IMR-90 (cell line): ENCODE measurements around the gene P2RX7. TPM values are rescaled to one million over a fixed set of nuclear protein-coding genes. Genes with fewer than 3 reads are reported as not detected.

Experiments
- ATAC-seq: fragments of 200-7000 bp; cut with Tn5 transposase; 2 replicates; pipeline ENCODE4 v1.9.1; 2020; ENCODE audit warnings: low read depth, mild to moderate bottlenecking, moderate library complexity
- BruUV-seq: library from RNA; stranded (reverse); fragments of 400-500 nt; replicated peaks from 2 replicates; lab custom pipeline; 2021; lab: Mats Ljungman, UMichigan
- CTCF ChIA-PET: fragments of 300-600 bp; formaldehyde crosslinking; extraction: SDS; loops from one replicate; lab custom pipeline; 2021; ENCODE audit warnings: antibody characterized with exemption; lab: Yijun Ruan, JAX
- POLR2A ChIA-PET: fragments of 300-600 bp; sonication (Branson Sonifier 250); formaldehyde crosslinking; loops from one replicate; lab custom pipeline; 2022; ENCODE audit warnings: antibody characterized with exemption; ENCODE audit not compliant: unreplicated experiment; lab: Charles Lee
- DNase-seq: peaks from one replicate; pipeline ENCODE4 v3.0.0; 2013
- H2AFZ ChIP-seq: replicated peaks from 2 replicates; pipeline ENCODE3; 2013; ENCODE audit warnings: low read length, mild to moderate bottlenecking; ENCODE audit not compliant: poor library complexity
- H2AK5ac ChIP-seq: 2 replicates; pipeline ENCODE4 v1.6.1; 2013; ENCODE audit warnings: low read depth, low read length, inconsistent platforms
- H2AK9ac ChIP-seq: replicated peaks from 2 replicates; pipeline ENCODE3; 2013; ENCODE audit warnings: mild to moderate bottlenecking, low read depth, low read length, moderate library complexity; ENCODE audit not compliant: poor library complexity
- H2BK120ac ChIP-seq: 2 replicates; pipeline ENCODE4 v1.6.1; 2013; ENCODE audit warnings: low read depth, low read length, inconsistent platforms
- H2BK15ac ChIP-seq: 3 replicates; pipeline ENCODE4 v1.6.1; 2013; ENCODE audit warnings: low read depth, low read length, inconsistent platforms
- H2BK20ac ChIP-seq: 2 replicates; pipeline ENCODE4 v1.6.1; 2013; ENCODE audit warnings: low read depth, mild to moderate bottlenecking, inconsistent platforms, low read length, moderate library complexity
- H2BK5ac ChIP-seq: 2 replicates; pipeline ENCODE4 v1.6.1; 2013; ENCODE audit warnings: mild to moderate bottlenecking, low read depth, low read length, inconsistent platforms; ENCODE audit not compliant: poor library complexity, severe bottlenecking
- H3K14ac ChIP-seq: replicated peaks from 2 replicates; pipeline ENCODE4 v1.6.1; 2013; ENCODE audit warnings: low read depth, low read length, inconsistent platforms
- H3K18ac ChIP-seq: 2 replicates; pipeline ENCODE4 v1.6.1; 2013; ENCODE audit warnings: low read depth, low read length, control low read depth
- H3K23ac ChIP-seq: 2 replicates; pipeline ENCODE4 v1.6.1; 2013; ENCODE audit warnings: low read depth, low read length, inconsistent platforms
- H3K27ac ChIP-seq: 2 replicates; pipeline ENCODE4 v1.5.1; 2013; ENCODE audit warnings: mild to moderate bottlenecking, control low read depth, low read length; ENCODE audit not compliant: insufficient read depth
- H3K27me3 ChIP-seq: 2 replicates; pipeline ENCODE4 v1.6.1; 2013; ENCODE audit warnings: low read length; ENCODE audit not compliant: control insufficient read depth, insufficient read depth
- H3K36me3 ChIP-seq: 2 replicates; pipeline ENCODE4 v1.6.1; 2013; ENCODE audit warnings: low read length, mixed read lengths; ENCODE audit not compliant: control insufficient read depth, insufficient read depth
- H3K4ac ChIP-seq: 2 replicates; pipeline ENCODE4 v1.6.1; 2013; ENCODE audit warnings: low read depth, low read length, inconsistent platforms
- H3K4me1 ChIP-seq: 2 replicates; pipeline ENCODE4 v1.6.1; 2013; ENCODE audit warnings: low read length, mixed read lengths; ENCODE audit not compliant: control insufficient read depth, insufficient read depth
- H3K4me2 ChIP-seq: 2 replicates; pipeline ENCODE4 v1.6.1; 2013; ENCODE audit warnings: low read depth, mild to moderate bottlenecking, control low read depth, low read length, moderate library complexity
- H3K4me3 ChIP-seq: 2 replicates; pipeline ENCODE4 v1.5.1; 2013; ENCODE audit warnings: low read depth, mild to moderate bottlenecking, control low read depth, low read length, moderate library complexity; ENCODE audit not compliant: insufficient read depth
- H3K56ac ChIP-seq: 2 replicates; pipeline ENCODE4 v1.6.1; 2013; ENCODE audit warnings: low read length, inconsistent platforms; ENCODE audit not compliant: insufficient read depth; ENCODE audit errors: extremely low read depth
- H3K79me1 ChIP-seq, 2 experiments: 2 replicates each; pipeline ENCODE4 v1.6.1; 2013; ENCODE audit warnings: low read length in 2 of 2, inconsistent platforms in 1 of 2, low read depth in 1 of 2
- H3K9ac ChIP-seq: 2 replicates; pipeline ENCODE4 v1.6.1; 2013; ENCODE audit warnings: low read depth, low read length, control low read depth
- H3K9me1 ChIP-seq: 2 replicates; pipeline ENCODE4 v1.6.1; 2013; ENCODE audit warnings: low read length, inconsistent platforms; ENCODE audit not compliant: insufficient read depth
- H3K9me3 ChIP-seq: 2 replicates; pipeline ENCODE4 v1.6.1; 2013; ENCODE audit warnings: low read length; ENCODE audit not compliant: control insufficient read depth, insufficient read depth
- H4K20me1 ChIP-seq: 2 replicates; pipeline ENCODE4 v1.6.1; 2013; ENCODE audit warnings: low read length, inconsistent platforms; ENCODE audit not compliant: insufficient read depth
- H4K5ac ChIP-seq: 2 replicates; pipeline ENCODE4 v1.6.1; 2013; ENCODE audit warnings: mild to moderate bottlenecking, low read depth, low read length, control low read depth
- H4K8ac ChIP-seq, 2 experiments: 2 replicates each; pipeline ENCODE4 v1.6.1; 2013; ENCODE audit warnings: low read depth in 2 of 2, low read length in 2 of 2, control low read depth in 1 of 2, inconsistent platforms in 1 of 2
- H4K91ac ChIP-seq: 2 replicates; pipeline ENCODE4 v1.6.1; 2013; ENCODE audit warnings: low read depth, low read length, inconsistent platforms; ENCODE audit not compliant: insufficient read depth
- BHLHE40 ChIP-seq: fragments of 150-350 bp; IDR thresholded peaks from 2 replicates; pipeline ENCODE4 v1.6.1; 2016; ENCODE audit warnings: mild to moderate bottlenecking, low read depth, low read length
- CEBPB ChIP-seq: IDR thresholded peaks from 2 replicates; pipeline ENCODE4 v1.6.1; 2012; ENCODE audit warnings: low read depth, low read length, improper control_type of control experiment
- CHD1 ChIP-seq: IDR thresholded peaks from 2 replicates; pipeline ENCODE4 v1.6.1; 2012; ENCODE audit warnings: low read depth, low read length, improper control_type of control experiment
- FOS ChIP-seq: fragments of 150-350 bp; IDR thresholded peaks from 2 replicates; pipeline ENCODE4 v1.6.1; 2016; ENCODE audit warnings: low read depth, low read length
- MAFK ChIP-seq: IDR thresholded peaks from 2 replicates; pipeline ENCODE4 v1.6.1; 2012; ENCODE audit warnings: low read depth, low read length, improper control_type of control experiment
- MAZ ChIP-seq: IDR thresholded peaks from 2 replicates; pipeline ENCODE4 v1.6.1; 2012; ENCODE audit warnings: low read depth, mild to moderate bottlenecking, low read length, improper control_type of control experiment, moderate library complexity, borderline replicate concordance
- MXI1 ChIP-seq: IDR thresholded peaks from 2 replicates; pipeline ENCODE4 v1.6.1; 2012; ENCODE audit warnings: low read depth, mild to moderate bottlenecking, low read length, moderate library complexity, borderline replicate concordance
- RAD21 ChIP-seq: IDR thresholded peaks from 2 replicates; pipeline ENCODE4 v1.6.1; 2012; ENCODE audit warnings: low read length, improper control_type of control experiment
- SMC3 ChIP-seq: fragments of 150-350 bp; IDR thresholded peaks from 2 replicates; pipeline ENCODE4 v1.6.1; 2016; ENCODE audit warnings: low read depth, mild to moderate bottlenecking, antibody characterized with exemption, low read length, moderate library complexity
- WGBS, 2 experiments: methylation state at CpG; one replicate each; pipeline versions ENCODE4 v1.1.5 to v1.1.7; 2013; ENCODE audit warnings: missing lambda C conversion rate in 2 of 2; ENCODE audit not compliant: insufficient read length in 1 of 2; ENCODE audit errors: extremely low coverage in 2 of 2; 5-methylcytosine and 5-hydroxymethylcytosine counted together
- dilution Hi-C: fragments of 300-500 bp; cut with HindIII; formaldehyde crosslinking; loops from one replicate; pipeline ENCODE4 v1.14.3; 2018; ENCODE audit warnings: low sequenced_read_pairs; ENCODE audit not compliant: unreplicated experiment
- in situ Hi-C: fragments of 300-500 bp; cut with MboI; formaldehyde crosslinking; loops from 3 replicates; pipeline ENCODE4 v1.14.3; 2019; ENCODE audit warnings: low sequenced_read_pairs, inconsistent platforms, mixed read lengths
- intact Hi-C: fragments of 100-400 bp; cut with micrococcal nuclease; formaldehyde crosslinking; loops from 2 replicates; pipeline ENCODE4 v1.10.0; 2022
- polyA plus RNA-seq, 3 experiments: library from polyadenylated mRNA; depleted of rRNA; stranded (reverse); fragments of >200 nt; gene quantifications; 2 replicates each; pipeline ENCODE4 v1.2.3, GENCODE V29; 2012; ENCODE audit warnings: low replicate concordance in 1 of 3
- total RNA-seq: library from RNA; depleted of rRNA; stranded (reverse); fragments of >200 nt; gene quantifications from 2 replicates; pipeline ENCODE4 v1.2.3, GENCODE V29; 2012
- TF ChIP-seq, protein P1 (sequence below): fragments of 150-350 bp; IDR thresholded peaks from 2 replicates; pipeline ENCODE4 v1.6.1; 2016; ENCODE audit warnings: low read depth, mild to moderate bottlenecking, low read length, moderate library complexity, borderline replicate concordance
- TF ChIP-seq, protein P2 (sequence below): conservative IDR thresholded peaks from 2 replicates; pipeline ENCODE4 v1.5.1; 2012; ENCODE audit warnings: mild to moderate bottlenecking, low read depth, low read length, improper control_type of control experiment

The P2RX7 gene
- total and polyA plus RNA-seq, 2 of the 4 experiments (the other 2 are of a cell fraction) = 0.07 to 0.18 TPM

DNA sequence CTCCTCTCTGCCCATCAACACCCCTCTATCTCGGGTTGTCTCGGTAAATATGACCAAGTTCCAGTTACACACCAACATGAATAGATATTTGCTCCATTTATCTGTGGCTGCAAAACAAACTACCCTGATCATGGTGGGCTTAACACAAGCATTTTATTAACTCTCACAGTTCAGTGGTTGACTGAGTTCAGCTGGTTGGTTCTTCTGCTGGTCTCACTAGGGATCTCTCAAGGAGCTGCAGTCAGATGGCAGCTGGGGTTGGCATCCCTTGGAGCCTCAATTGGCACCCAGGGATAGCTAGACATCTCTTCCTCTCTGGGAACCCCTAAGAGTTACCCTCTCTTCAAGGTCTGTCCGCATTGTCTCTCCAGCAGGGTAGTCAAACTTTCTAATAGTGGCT, 25.4 kb downstream of the P2RX7 start:
- no peak overlapping the region for H2AFZ ChIP-seq
- H4K8ac ChIP-seq = no peak overlapping the region
- H3K9ac ChIP-seq = no peak overlapping the region
- H3K23ac ChIP-seq = no peak overlapping the region
- TF ChIP-seq, protein P1, sequence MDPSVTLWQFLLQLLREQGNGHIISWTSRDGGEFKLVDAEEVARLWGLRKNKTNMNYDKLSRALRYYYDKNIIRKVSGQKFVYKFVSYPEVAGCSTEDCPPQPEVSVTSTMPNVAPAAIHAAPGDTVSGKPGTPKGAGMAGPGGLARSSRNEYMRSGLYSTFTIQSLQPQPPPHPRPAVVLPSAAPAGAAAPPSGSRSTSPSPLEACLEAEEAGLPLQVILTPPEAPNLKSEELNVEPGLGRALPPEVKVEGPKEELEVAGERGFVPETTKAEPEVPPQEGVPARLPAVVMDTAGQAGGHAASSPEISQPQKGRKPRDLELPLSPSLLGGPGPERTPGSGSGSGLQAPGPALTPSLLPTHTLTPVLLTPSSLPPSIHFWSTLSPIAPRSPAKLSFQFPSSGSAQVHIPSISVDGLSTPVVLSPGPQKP = no peak
- TF ChIP-seq SMC3 (no peak), RAD21 (no peak), CEBPB (no peak), MXI1 (no peak), BHLHE40 (no peak), MAFK (no peak), MAZ (no peak), CHD1 (no peak), FOS (no peak)
- TF ChIP-seq, protein P2, sequence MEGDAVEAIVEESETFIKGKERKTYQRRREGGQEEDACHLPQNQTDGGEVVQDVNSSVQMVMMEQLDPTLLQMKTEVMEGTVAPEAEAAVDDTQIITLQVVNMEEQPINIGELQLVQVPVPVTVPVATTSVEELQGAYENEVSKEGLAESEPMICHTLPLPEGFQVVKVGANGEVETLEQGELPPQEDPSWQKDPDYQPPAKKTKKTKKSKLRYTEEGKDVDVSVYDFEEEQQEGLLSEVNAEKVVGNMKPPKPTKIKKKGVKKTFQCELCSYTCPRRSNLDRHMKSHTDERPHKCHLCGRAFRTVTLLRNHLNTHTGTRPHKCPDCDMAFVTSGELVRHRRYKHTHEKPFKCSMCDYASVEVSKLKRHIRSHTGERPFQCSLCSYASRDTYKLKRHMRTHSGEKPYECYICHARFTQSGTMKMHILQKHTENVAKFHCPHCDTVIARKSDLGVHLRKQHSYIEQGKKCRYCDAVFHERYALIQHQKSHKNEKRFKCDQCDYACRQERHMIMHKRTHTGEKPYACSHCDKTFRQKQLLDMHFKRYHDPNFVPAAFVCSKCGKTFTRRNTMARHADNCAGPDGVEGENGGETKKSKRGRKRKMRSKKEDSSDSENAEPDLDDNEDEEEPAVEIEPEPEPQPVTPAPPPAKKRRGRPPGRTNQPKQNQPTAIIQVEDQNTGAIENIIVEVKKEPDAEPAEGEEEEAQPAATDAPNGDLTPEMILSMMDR = no peak
- H2BK20ac ChIP-seq = no peak overlapping the region
- ATAC-seq (no peak), DNase-seq (no peak)
- H2AK5ac ChIP-seq = no peak overlapping the region
- ChIA-PET CTCF (no interaction called here), POLR2A (no interaction called here)
- H3K14ac ChIP-seq = no peak overlapping the region
- no peak overlapping the region for H3K18ac ChIP-seq
- H2BK5ac ChIP-seq = no peak overlapping the region
- dilution Hi-C loops = no loop called here
- H3K27ac ChIP-seq = no peak overlapping the region
- H2BK15ac ChIP-seq = no peak overlapping the region
- H3K4me3 ChIP-seq = no peak overlapping the region
- BruUV-seq = no TSS peak
- peaks cover 8% of the 10 kb centered on the region for H3K9me3 ChIP-seq
- no peak overlapping the region for H3K4ac ChIP-seq
- H2AK9ac ChIP-seq = no peak overlapping the region
- H3K56ac ChIP-seq = no peak overlapping the region
- intact Hi-C loops = no loop called here
- no peaks in the 10 kb centered on the region for H3K4me1 ChIP-seq
- no peak overlapping the region for H4K91ac ChIP-seq
- no peaks in the 10 kb centered on the region for H4K20me1 ChIP-seq
- H3K9me1 ChIP-seq = no peaks in the 10 kb centered on the region
- H3K36me3 ChIP-seq = no peaks in the 10 kb centered on the region
- peaks cover 39% of the 10 kb centered on the region for H3K27me3 ChIP-seq
- no peaks in the 10 kb centered on the region for H3K79me1 ChIP-seq
- no peak overlapping the region for H4K5ac ChIP-seq
- H3K4me2 ChIP-seq = no peak overlapping the region
- 60% methylated on average over 1 of the region's 3 CpGs; no CpG with 5 or more reads in 1 of the 2 experiments for WGBS, 2 experiments
- in situ Hi-C loops = no loop called here
- H2BK120ac ChIP-seq = no peak overlapping the region
